ENCODE data around the gene MAD2L1. TPM values are rescaled to one million over a fixed set of nuclear protein-coding genes. Genes with fewer than 3 reads are reported as not detected.

Gene MAD2L1
- total and polyA plus RNA-seq, 2 experiments from 2014 or later: 80.2 to 139 TPM

- TF ChIP-seq CREB1 (CRISPR knock-in tag; IDR thresholded peaks at IDR 0.05; ENCODE audit: low read depth) (no peak), EZH2 (IDR thresholded peaks at IDR 0.05; ENCODE audit: low read depth, unreplicated experiment) (no peak), ZNF462 (CRISPR knock-in tag; IDR thresholded peaks at IDR 0.05) (no peak)
- Histone ChIP-seq H3K4me1 (ENCODE audit: insufficient read depth) (peaks cover 20% of the 10 kb centered on the region), H3K27me3 (ENCODE audit: insufficient read depth) (no peaks in the 10 kb centered on the region), H3K79me2 (replicated peaks; ENCODE audit: insufficient read depth) (no peaks in the 10 kb centered on the region), H3F3A (replicated peaks; ENCODE audit: low read depth) (no peaks in the 10 kb centered on the region), H3K9me2 (ENCODE audit: insufficient read depth) (no peaks in the 10 kb centered on the region), H3K36me3 (ENCODE audit: insufficient read depth) (no peaks in the 10 kb centered on the region), H3K4me3 (no peak overlapping the region), H3K4me2 (no peak overlapping the region), H3K27ac (ENCODE audit: low read depth) (no peak overlapping the region), H2AFZ (no peak overlapping the region), H4K20me1 (replicated peaks; ENCODE audit: insufficient read depth) (no peaks in the 10 kb centered on the region)
- Mint-ChIP-seq H3K27ac (no peak overlapping the region), H3K4me3 (no peak overlapping the region), H3K36me3 (ENCODE audit: low read depth) (peaks cover 5% of the 10 kb centered on the region; the same call in 2 of the 3 replicates), H3K27me3 (ENCODE audit: insufficient read depth, low read depth, poor library complexity) (no peaks in the 10 kb centered on the region), H3K9me3 (peaks cover 12% of the 10 kb centered on the region), H3K4me1 (peaks cover 10% of the 10 kb centered on the region)
- ATAC-seq (no peak), DNase-seq (ENCODE audit: low spot score) (no peak)
Measured at GRCh38 chr4:120084327-120084726, 17.7 kb upstream of the MAD2L1 start.

- no peaks in the 10 kb centered on the region for H4K20me1 ChIP-seq (replicated peaks; ENCODE audit: insufficient read depth)
- H3K27me3 ChIP-seq (ENCODE audit: insufficient read depth): no peaks in the 10 kb centered on the region
- no peak for DNase-seq (ENCODE audit: low spot score)
- no peaks in the 10 kb centered on the region; the same call in 2 of the 3 replicates for H3K36me3 Mint-ChIP-seq (ENCODE audit: low read depth)
- no peaks in the 10 kb centered on the region for H3K9me2 ChIP-seq (ENCODE audit: insufficient read depth)
- H3K36me3 ChIP-seq (ENCODE audit: insufficient read depth): no peaks in the 10 kb centered on the region
- H3K4me3 ChIP-seq: no peak overlapping the region
- no peaks in the 10 kb centered on the region for H3K79me2 ChIP-seq (replicated peaks; ENCODE audit: insufficient read depth)
- H3F3A ChIP-seq (replicated peaks; ENCODE audit: low read depth): no peaks in the 10 kb centered on the region
- no peaks in the 10 kb centered on the region for H3K27me3 Mint-ChIP-seq (ENCODE audit: insufficient read depth, low read depth, poor library complexity)
- H3K4me1 Mint-ChIP-seq: peaks cover 10% of the 10 kb centered on the region
- no peak for ATAC-seq
- H3K27ac Mint-ChIP-seq: no peak overlapping the region
- H3K4me1 ChIP-seq (ENCODE audit: insufficient read depth): peaks cover 20% of the 10 kb centered on the region
- peaks cover 6% of the 10 kb centered on the region for H3K9me3 Mint-ChIP-seq
- H3K27ac ChIP-seq (ENCODE audit: low read depth): no peak overlapping the region
- no peak overlapping the region for H2AFZ ChIP-seq
- H3K4me2 ChIP-seq: no peak overlapping the region
- no peak overlapping the region for H3K4me3 Mint-ChIP-seq
- TF ChIP-seq ETS1 (IDR thresholded peaks at IDR 0.05): no peak
- TF ChIP-seq REST (IDR thresholded peaks at IDR 0.05; ENCODE audit: unreplicated experiment): no peak
- TF ChIP-seq ZNF114 (CRISPR knock-in tag; IDR thresholded peaks at IDR 0.05): no peak
- no peak for TF ChIP-seq ZNF331 (CRISPR knock-in tag; IDR thresholded peaks at IDR 0.05; ENCODE audit: low read depth)
- no peak for TF ChIP-seq JUNB (IDR thresholded peaks at IDR 0.05; ENCODE audit: unreplicated experiment)
- no peak for TF ChIP-seq POLR2AphosphoS5 (IDR thresholded peaks at IDR 0.05; ENCODE audit: low read depth)
- no peak for TF ChIP-seq STAT1 (IDR thresholded peaks at IDR 0.05; ENCODE audit: unreplicated experiment)
- no peak for TF ChIP-seq CREB1 (CRISPR knock-in tag; IDR thresholded peaks at IDR 0.05; ENCODE audit: low read depth)
Measured at GRCh38 chr4:120083152-120083551, 16.5 kb upstream of the MAD2L1 start.

Measured in GM23338 (cell line).